ENCODE results near the gene NFASC.

Gene NFASC

DNA sequence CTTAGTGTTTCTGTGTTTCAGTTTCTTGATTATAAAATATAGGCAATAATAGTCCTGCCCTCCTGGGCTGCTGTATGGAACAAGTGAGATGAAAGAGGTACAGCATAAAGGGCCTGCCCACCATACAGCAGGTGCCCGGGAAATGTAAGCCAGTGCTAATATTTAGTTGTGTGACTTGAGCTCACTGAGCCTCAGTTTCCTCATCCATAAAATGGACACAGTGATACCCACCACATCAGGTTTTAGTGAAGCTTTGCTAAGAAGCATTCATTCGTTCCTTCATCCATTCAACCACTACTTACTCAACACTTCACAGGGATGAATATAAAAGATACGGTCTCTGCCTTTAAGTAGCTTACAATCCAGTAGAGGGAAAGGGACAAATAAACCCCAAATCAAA, 192.2 kb downstream of the NFASC start:
- no peak for DNase-seq (ENCODE audit: low spot score)

DNA sequence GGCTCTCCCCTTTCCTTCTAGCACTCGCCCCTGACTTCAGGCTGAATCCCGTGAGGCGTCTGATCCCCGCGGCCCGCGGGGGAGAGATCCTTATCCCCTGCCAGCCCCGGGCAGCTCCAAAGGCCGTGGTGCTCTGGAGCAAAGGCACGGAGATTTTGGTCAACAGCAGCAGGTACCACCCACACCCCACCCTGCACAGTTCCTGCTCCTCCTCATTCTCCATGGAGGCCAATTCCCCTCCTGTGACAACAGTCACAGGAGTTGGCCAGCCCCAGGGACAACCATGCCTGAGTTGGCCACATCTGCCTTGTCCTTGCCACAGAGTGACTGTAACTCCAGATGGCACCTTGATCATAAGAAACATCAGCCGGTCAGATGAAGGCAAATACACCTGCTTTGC, 193.6 kb downstream of the NFASC start:
- DNase-seq (ENCODE audit: low spot score) = no peak

DNA sequence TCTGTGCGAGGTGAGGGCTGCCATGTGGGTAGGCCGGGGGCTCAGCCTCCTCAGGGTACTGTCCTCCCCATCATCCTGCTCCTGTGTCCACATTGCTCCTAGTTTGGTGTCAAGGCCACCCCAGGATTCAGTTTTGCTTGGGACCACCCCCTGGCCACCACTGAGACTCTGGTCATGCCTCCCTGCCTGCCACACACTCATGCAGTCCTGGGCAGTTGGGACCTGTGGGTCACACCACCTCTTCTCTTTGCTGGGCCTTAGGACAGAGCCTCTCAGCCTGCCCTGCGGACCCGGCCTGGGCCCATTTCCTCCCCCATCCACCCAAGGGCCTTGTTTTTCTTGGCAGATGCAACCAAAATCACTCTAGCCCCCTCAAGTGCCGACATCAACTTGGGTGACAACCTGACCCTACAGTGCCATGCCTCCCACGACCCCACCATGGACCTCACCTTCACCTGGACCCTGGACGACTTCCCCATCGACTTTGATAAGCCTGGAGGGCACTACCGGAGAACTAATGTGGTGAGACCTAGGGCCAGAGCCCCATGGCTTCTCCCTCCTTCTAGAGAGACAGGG, 194.2 kb downstream of the NFASC start:
- DNase-seq (ENCODE audit: low spot score) = no peak

DNA sequence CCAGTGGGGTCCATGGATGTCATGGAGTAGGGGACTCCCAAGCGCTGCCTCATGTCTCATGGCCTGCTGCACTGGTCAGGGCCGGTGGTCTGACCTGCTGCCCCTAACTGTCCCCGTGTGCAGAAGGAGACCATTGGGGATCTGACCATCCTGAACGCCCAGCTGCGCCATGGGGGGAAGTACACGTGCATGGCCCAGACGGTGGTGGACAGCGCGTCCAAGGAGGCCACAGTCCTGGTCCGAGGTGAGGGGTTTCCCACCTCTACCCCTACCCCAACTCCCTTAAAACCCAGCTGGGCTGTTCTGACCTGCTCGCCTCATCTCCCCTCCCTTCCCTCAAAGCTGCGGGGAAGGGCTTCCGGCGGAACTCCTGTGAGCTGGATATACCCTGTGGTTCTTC, 195.0 kb downstream of the NFASC start:
- peak; percentile 34 for DNase-seq (ENCODE audit: low spot score)

DNA sequence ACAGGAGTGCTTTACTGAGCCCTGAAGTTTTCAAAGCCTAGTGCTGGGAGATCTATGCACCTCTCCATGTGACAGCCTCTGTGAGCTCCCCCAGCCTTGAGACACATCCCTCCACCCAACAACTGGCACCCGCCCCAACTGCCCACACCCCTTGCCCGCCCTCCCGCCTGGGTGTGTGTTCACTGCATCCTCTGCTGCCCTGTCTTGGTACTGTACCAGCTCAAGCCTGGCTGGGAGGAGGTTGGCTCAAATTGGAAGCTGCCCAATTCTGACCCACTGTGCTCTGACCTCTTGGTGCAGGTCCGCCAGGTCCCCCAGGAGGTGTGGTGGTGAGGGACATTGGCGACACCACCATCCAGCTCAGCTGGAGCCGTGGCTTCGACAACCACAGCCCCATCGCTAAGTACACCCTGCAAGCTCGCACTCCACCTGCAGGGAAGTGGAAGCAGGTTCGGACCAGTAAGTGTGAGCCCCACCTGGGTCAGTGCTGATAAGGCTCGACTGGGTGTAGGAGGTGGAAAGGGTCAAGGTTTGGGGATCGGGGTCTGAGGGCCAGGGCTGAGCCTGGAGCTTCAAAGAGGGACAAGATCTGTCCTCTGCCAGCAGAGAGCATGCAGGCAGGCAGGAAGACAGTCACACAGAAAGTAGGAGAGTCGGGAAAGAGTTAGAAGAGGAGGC, 195.6 kb downstream of the NFASC start:
- peak; percentile 50 for DNase-seq (ENCODE audit: low spot score)

DNA sequence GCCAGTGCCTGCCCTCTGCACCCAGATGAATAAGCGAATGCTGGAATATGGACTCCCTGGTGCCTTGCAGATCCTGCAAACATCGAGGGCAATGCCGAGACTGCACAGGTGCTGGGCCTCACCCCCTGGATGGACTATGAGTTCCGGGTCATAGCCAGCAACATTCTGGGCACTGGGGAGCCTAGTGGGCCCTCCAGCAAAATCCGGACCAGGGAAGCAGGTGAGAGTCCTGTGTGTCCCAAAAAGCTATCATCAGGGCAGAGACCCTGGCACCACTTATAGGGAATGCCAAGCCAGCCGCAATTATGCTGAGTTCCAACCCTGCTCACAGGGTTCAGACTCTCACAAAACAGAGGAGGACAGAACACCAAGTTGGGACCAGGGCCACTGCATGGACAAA, 196.4 kb downstream of the NFASC start:
- DNase-seq (ENCODE audit: low spot score) = no peak

DNA sequence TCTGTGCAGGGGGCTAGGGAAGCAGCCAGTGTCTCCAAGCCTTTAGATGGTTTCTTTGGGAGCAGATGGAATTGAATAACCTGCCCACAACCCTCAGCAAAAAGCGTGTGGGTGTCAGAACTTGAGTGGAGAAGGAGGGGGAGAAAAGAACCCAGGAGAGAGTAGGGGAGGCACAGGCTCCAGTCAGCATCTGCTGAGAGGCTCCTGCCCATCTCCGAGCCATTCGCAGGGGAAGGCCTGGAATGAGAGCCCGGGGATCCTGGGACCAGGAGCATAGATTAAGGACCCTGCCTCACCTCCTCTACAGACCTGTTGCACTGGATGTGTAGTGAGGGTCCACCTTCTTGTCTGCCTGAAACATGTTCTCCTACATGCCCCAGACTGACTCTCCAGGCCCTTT, 197.3 kb downstream of the NFASC start:
- DNase-seq (ENCODE audit: low spot score) = peak; percentile 19

DNA sequence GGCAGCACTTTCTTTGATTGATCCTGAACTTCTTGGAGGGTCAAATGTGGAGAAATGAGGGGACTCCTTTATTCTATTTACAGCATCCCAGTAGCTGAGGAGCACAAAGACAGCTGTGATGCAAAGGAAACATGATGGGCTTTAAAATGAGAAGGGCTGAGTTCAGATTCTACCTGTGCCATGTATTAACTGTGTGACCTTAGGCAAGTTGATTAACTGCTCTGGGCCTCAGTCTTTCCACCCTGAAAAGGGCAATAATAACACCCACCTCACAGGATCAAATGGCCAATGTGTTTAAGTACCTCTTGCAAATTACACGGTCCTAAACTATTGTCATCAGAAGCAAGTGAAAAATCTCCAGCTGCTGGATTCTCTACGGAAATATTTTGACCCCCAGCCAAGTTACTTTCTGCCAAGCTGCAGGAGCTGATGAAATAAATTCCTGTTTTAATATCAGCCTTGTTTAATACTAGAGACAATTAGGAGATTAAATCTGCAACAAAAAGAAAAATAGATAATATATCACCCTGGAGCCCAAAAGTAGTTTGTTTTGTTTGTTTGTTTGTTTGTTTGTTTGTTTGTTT, 197.9 kb downstream of the NFASC start:
- no peak for DNase-seq (ENCODE audit: low spot score)

DNA sequence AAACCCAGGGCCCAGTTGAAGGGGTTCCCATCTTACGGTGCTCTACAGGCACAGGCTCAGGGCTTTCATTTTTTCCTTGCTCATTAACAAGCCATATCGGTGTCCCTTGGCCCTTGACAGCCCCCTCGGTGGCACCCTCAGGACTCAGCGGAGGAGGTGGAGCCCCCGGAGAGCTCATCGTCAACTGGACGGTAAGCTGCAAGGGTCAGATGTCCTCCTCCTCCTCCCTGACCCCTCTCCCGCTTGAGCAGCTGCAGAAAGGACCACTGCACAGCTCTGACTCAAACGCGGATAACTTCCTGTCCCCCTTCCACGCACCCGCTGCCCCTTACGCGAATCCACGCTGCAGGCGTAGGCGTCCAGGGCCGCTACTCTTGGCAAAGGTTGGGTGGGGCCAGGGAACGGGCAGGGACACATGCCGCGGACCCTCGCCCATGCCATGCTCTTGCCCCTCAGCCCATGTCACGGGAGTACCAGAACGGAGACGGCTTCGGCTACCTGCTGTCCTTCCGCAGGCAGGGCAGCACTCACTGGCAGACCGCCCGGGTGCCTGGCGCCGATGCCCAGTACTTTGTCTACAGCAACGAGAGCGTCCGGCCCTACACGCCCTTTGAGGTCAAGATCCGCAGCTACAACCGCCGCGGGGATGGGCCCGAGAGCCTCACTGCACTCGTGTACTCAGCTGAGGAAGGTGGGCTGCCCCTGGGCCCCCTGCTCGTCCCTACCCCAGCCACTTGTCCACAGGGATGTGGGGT, 198.9 kb downstream of the NFASC start:
- peak; percentile 39 for DNase-seq (ENCODE audit: low spot score)

DNA sequence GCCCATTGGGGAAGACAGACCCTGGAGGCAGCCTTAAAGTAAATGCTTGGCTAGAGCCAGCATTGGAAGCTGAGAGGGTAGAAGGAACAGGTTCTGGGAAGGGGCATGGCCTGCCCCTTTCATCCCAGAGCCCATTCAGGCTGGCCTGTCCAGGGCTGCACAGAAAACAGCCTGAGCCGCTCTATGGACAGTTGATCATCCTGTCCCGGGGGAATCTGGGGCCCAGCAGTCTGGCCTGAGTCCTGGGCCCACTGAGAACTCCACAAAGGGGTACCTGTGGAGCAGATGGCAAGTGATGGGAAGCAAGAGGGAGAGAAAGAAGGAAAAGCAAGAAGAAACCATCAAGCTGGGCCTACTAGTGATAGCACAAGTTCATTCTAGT, 200.4 kb downstream of the NFASC start:
- no peak for DNase-seq (ENCODE audit: low spot score)

DNA sequence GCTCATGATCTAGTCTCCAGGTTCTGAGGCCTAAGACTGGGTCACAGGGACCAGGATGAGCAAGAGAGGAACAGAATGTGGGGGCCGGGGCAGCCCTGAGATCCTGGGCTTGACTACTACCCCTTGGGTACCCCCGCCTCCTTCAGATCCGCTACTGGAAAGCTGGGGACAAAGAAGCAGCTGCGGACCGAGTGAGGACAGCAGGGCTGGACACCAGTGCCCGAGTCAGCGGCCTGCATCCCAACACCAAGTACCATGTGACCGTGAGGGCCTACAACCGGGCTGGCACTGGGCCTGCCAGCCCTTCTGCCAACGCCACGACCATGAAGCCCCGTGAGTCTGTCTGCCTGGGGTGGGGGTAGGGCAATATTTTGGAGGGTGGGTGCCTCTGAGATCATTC, 201.1 kb downstream of the NFASC start:
- DNase-seq (ENCODE audit: low spot score) = no peak

DNA sequence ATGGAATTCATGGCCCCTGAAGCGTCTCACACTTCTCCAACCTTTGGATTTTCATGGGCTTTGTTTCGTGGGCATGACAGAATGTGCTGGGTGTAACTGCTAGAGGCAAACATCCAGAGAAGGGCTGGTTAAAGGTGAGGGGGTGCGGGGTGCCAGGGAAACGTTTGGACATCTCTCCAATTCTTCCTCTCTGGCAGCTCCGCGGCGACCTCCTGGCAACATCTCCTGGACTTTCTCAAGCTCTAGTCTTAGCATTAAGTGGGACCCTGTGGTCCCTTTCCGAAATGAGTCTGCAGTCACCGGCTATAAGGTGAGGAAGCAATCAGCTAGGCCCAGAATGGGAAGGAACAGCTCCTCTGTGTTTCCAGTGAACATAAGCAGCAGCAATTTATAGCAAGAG, 201.6 kb downstream of the NFASC start:
- DNase-seq (ENCODE audit: low spot score) = no peak

Data from ecto neural progenitor cell (in vitro differentiated cells).